Panc1 (cell line): ENCODE measurements around the gene KIF1A.

Experiments used
- POLR2AphosphoS5 ChIP-seq: IDR thresholded peaks from 2 replicates; pipeline ENCODE4 v1.6.1; 2012; ENCODE audit warnings: mild to moderate bottlenecking, low read depth, low read length, moderate library complexity
- TF ChIP-seq, protein P1 (sequence below): fragments of 450-650 bp; IDR thresholded peaks from 2 replicates; pipeline ENCODE4 v1.5.1; 2017; ENCODE audit warnings: mild to moderate bottlenecking

DNA sequence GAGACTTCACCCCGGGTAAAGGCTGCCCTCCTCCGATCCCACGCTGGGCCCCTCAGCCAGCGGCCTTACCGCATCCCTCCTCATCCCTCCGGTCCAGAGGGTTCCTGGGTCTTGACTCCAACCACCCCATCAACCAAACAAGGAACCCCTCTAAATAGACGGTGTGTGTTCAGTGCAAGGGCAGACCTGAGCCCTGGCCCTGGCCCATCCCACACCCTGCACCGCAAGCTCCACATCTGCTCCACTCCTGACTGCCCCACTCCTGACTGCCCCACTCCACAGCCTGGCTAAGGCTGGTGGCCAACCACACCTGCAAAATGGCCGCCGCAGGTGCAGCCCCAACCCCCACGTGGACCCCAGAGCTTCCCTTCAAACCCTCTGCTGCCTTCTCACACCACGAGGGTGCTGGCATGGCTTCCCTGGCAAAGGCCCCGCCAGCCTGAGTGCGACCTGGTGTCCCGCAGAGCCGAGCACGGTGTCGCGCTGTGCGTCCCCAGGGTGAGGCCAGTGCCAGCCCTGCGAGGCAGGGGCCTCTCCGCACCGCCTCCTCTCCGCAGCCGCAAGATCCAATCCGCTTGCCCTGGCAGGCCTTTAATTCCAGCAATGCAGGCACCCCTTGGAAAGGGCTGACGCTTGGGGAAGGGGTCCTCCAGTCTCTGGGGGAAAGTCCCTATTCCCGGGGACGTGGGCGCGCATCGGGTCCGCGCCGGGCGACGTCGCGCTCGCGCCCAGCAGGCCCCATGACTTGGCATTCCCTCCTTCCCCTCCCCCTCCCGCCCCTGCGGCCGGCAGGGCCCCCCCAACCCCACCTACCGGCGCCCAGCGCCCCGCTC is 1.5 kb downstream of the KIF1A start:
- TF ChIP-seq, protein P1, sequence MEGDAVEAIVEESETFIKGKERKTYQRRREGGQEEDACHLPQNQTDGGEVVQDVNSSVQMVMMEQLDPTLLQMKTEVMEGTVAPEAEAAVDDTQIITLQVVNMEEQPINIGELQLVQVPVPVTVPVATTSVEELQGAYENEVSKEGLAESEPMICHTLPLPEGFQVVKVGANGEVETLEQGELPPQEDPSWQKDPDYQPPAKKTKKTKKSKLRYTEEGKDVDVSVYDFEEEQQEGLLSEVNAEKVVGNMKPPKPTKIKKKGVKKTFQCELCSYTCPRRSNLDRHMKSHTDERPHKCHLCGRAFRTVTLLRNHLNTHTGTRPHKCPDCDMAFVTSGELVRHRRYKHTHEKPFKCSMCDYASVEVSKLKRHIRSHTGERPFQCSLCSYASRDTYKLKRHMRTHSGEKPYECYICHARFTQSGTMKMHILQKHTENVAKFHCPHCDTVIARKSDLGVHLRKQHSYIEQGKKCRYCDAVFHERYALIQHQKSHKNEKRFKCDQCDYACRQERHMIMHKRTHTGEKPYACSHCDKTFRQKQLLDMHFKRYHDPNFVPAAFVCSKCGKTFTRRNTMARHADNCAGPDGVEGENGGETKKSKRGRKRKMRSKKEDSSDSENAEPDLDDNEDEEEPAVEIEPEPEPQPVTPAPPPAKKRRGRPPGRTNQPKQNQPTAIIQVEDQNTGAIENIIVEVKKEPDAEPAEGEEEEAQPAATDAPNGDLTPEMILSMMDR: no peak
- no peak for TF ChIP-seq POLR2AphosphoS5
